ENCODE results near the gene ADPRS. TPM values are rescaled to one million over a fixed set of nuclear protein-coding genes. Genes with fewer than 3 reads are reported as not detected.

ADPRS gene
- total and polyA plus RNA-seq, 8 donors, result 6.1 to 28.8 (median 10.7) TPM

DNA sequence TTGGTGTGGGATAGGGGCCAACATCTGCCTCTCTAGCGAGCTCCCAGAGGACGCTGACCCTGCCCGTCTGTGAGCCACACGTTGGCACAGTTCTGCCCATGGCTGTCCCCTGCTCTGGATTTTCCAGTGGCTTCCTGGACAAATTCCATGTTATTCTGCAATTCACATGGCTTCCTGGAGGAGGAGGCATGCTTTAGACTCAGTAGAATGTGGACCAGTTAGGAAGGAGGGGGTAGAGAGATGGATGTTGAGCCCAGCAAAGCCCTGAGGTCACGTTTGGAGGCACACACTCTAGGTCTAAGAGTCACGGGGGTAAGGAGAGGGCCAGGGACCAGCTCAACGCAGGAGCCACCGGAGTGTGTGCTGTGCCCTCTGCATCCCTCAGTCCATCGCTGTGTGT lies 24.1 kb downstream of the ADPRS start:
- Histone ChIP-seq H3K36me3 (no peaks in the 10 kb centered on the region), H3K9me3 (no peaks in the 10 kb centered on the region), H3K4me1 (no peaks in the 10 kb centered on the region), H3K27ac (no peak overlapping the region), H3K4me3 (no peak overlapping the region), H3K27me3 (no peaks in the 10 kb centered on the region)
- intact Hi-C loops (cut with DNase I), result no loop called here
- TF ChIP-seq, protein P1, sequence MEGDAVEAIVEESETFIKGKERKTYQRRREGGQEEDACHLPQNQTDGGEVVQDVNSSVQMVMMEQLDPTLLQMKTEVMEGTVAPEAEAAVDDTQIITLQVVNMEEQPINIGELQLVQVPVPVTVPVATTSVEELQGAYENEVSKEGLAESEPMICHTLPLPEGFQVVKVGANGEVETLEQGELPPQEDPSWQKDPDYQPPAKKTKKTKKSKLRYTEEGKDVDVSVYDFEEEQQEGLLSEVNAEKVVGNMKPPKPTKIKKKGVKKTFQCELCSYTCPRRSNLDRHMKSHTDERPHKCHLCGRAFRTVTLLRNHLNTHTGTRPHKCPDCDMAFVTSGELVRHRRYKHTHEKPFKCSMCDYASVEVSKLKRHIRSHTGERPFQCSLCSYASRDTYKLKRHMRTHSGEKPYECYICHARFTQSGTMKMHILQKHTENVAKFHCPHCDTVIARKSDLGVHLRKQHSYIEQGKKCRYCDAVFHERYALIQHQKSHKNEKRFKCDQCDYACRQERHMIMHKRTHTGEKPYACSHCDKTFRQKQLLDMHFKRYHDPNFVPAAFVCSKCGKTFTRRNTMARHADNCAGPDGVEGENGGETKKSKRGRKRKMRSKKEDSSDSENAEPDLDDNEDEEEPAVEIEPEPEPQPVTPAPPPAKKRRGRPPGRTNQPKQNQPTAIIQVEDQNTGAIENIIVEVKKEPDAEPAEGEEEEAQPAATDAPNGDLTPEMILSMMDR (IDR thresholded peaks at IDR 0.05), result no peak
- WGBS, 2 donors, result 71 to 84% methylated on average over 9 of the region's 9 CpGs
- no peak for FAIRE-seq
- DNase-seq, result no peak
- no peak for ATAC-seq

DNA sequence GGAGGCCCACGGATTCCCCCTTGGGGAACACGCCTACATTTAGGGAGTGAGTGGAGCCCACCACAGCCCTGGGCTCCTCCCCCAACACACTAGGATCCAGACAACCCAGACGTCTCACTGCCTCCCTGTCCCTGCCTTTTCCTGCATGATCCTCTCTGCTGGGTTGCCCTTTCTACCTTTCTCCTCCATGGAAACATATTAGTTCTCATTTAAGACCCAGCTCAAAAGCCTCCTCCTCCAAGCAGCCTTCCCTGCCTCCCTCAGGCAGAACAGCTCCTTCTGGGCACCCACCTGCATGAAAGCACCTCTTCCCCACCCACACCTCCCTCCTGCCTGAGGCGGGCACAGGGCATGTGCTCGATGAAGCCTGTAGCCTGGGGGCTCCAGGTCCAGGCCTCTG lies 25.7 kb downstream of the ADPRS start:
- Histone ChIP-seq H3K4me1 (no peaks in the 10 kb centered on the region), H3K4me3 (no peak overlapping the region), H3K27ac (no peak overlapping the region), H3K36me3 (no peaks in the 10 kb centered on the region), H3K27me3 (no peaks in the 10 kb centered on the region), H3K9me3 (no peaks in the 10 kb centered on the region)
- intact Hi-C loops (cut with DNase I), result no loop called here
- WGBS, 2 donors, result 65 to 72% methylated on average over 5 of the region's 5 CpGs
- ATAC-seq (no peak), FAIRE-seq (no peak), DNase-seq (no peak)
- TF ChIP-seq, protein P1 (IDR thresholded peaks at IDR 0.05), result no peak

DNA sequence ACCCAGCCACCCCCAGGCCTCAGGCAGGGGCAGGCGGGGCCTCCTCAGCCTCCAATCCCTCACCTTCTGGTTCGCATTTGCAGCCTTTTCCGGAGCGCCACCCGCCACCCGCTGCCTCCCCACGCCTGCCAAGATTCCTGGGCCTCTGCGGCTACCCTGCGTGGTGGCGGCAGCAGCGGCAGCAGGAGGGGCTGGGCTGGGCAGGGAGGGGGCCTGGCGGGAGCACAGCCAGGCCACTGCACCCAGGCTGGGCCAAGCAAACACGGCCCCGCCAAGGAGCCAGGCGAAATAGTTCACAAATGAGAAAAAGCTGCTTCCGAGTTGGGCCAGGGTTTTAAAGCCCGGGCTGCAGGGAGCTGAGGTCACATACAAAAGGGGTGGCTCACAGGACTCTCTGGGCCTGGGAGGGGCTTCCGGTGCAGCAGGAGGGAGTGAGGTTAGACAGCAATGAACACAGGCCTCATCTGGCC lies 26.5 kb downstream of the ADPRS start:
- H3K36me3 ChIP-seq, result no peaks in the 10 kb centered on the region
- no peaks in the 10 kb centered on the region for H3K4me1 ChIP-seq
- H3K27me3 ChIP-seq, result no peaks in the 10 kb centered on the region
- H3K27ac ChIP-seq, result no peak overlapping the region
- 70 to 81% methylated on average over 18 of the region's 18 CpGs for WGBS, 2 donors
- no peak for FAIRE-seq
- DNase-seq, result peak in 1 of 6 donors; percentile 47
- H3K4me3 ChIP-seq, result no peak overlapping the region
- TF ChIP-seq, protein P1 (IDR thresholded peaks at IDR 0.05), result no peak
- no peaks in the 10 kb centered on the region for H3K9me3 ChIP-seq
- ATAC-seq, result peak in 3 of 4 donors; percentile 15 to 46 (median 27)
- intact Hi-C loops (cut with DNase I), result no loop called here

DNA sequence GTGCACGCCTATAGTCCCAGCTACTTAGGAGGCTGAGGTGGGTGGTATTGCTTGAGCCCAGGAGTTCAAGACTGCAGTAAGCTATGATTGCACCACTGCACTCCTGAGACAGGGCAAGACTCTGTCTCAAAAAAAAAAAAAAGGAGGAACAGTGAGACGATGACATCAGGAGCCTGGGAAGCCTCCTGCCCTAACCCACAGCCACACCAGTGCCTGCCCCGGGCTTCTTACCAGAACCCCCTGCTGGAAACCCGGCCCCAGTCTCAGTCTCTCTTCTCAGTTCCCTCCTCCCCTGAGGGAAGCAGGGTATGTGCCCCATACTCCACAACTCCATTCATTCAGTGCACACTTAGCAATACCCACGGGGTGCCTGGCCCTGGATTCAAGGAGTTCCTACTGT lies 27.2 kb downstream of the ADPRS start:
- intact Hi-C loops (cut with DNase I), result no loop called here
- Histone ChIP-seq H3K27me3 (no peaks in the 10 kb centered on the region), H3K27ac (no peak overlapping the region), H3K9me3 (no peaks in the 10 kb centered on the region), H3K4me1 (no peaks in the 10 kb centered on the region), H3K4me3 (no peak overlapping the region), H3K36me3 (no peaks in the 10 kb centered on the region)
- FAIRE-seq (no peak), DNase-seq (no peak), ATAC-seq (peak in 2 of 4 donors; percentile 43 to 46)
- WGBS, 2 donors, result 64 to 68% methylated on average over 5 of the region's 5 CpGs
- TF ChIP-seq, protein P1 (IDR thresholded peaks at IDR 0.05), result no peak

DNA sequence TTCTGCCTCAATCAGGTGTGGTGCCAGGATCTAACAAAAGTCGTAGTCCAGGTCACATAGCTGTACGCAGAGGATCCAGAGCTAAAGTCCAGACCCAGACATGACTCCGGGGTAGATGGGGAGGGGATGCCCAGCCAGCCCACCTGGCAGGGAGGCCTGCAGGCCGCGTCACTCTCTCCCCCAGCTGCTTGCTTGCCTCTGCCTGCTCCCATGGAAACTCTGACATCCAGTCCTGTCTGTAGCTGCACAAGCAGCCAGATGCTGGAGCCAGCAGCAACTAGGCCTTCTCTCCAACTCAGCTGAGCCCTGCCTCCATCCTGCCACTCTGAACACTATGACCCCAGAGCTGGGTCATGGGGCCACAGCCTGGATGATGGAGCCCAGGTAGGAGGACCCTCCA lies 28.2 kb downstream of the ADPRS start:
- no peaks in the 10 kb centered on the region for H3K36me3 ChIP-seq
- H3K9me3 ChIP-seq, result no peaks in the 10 kb centered on the region
- TF ChIP-seq, protein P1 (IDR thresholded peaks at IDR 0.05), result no peak
- 70 to 89% methylated on average over 5 of the region's 5 CpGs for WGBS, 2 donors
- no peaks in the 10 kb centered on the region for H3K4me1 ChIP-seq
- DNase-seq (no peak), ATAC-seq (no peak), FAIRE-seq (no peak)
- intact Hi-C loops (cut with DNase I), result no loop called here
- no peaks in the 10 kb centered on the region for H3K27me3 ChIP-seq
- no peak overlapping the region for H3K4me3 ChIP-seq
- H3K27ac ChIP-seq, result no peak overlapping the region
